Vagina (tissue), 2 donors: ENCODE measurements around the gene SLC9A1.

Source experiments
- POLR2A ChIP-seq, 2 donors: fragments of 450-650 bp; IDR thresholded peaks; one replicate each; pipeline ENCODE4 v1.6.1; 2017; ENCODE audit warnings: antibody characterized with exemption in 2 of 2, mild to moderate bottlenecking in 2 of 2, moderate library complexity in 2 of 2
- TF ChIP-seq, protein P1 (sequence below), 3 experiments: fragments of 450-650 bp in 2 of 3; fragments of 200-600 bp in 1 of 3; sonication (generic) in 1 of 3; IDR thresholded peaks; one replicate each; pipeline ENCODE4 v1.5.1; 2017 to 2019; ENCODE audit warnings: antibody characterized with exemption in 3 of 3, mild to moderate bottlenecking in 2 of 3, moderate library complexity in 2 of 3

DNA sequence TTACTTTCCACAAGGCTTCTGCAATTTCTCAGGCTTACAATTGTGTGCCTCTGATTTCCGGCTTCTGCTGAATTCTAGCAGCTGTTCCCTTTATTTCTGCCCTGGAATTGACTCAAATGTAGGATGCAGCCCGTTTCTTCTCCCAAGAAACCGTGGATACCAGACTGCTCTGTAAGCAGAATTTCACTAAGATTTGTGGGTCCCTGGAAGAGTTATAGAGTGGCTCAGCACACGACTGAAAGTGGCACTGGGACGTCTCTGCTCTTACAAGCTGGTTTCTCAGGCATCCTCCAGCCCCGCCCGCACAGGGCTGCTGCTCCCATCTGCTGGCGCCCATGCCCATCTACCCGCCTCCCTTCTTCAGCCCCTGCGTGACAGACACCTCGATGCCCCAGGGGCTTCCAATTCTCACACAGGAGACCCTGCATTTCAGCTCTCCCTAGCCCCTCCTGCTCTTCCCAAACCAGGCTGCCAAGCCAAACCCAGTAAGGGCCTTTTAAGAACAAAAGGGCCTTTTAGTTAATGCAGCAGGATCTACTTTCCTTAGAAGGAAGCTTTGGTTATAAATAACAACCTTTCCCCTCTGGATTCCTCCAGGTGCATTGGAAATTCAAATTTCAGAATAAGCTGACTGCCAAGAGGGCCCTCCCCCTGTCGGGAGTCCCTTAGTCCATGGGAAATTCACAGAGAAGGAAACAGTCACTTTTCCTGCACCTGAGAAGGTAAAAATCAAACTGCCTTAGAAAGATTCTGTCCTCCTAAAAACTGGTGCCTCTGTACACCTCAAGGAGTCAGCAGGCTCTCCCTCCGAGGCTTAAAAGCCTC lies 96.9 kb downstream of the SLC9A1 start:
- TF ChIP-seq POLR2A (IDR thresholded peaks at IDR 0.05) = no peak
- TF ChIP-seq, protein P1, sequence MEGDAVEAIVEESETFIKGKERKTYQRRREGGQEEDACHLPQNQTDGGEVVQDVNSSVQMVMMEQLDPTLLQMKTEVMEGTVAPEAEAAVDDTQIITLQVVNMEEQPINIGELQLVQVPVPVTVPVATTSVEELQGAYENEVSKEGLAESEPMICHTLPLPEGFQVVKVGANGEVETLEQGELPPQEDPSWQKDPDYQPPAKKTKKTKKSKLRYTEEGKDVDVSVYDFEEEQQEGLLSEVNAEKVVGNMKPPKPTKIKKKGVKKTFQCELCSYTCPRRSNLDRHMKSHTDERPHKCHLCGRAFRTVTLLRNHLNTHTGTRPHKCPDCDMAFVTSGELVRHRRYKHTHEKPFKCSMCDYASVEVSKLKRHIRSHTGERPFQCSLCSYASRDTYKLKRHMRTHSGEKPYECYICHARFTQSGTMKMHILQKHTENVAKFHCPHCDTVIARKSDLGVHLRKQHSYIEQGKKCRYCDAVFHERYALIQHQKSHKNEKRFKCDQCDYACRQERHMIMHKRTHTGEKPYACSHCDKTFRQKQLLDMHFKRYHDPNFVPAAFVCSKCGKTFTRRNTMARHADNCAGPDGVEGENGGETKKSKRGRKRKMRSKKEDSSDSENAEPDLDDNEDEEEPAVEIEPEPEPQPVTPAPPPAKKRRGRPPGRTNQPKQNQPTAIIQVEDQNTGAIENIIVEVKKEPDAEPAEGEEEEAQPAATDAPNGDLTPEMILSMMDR (IDR thresholded peaks at IDR 0.05) = no peak
